C4-2B (cell line): Measurements from ENCODE around the gene ZIM2.

ENCODE experiments used
- CTCF ChIP-seq: fragments of 450-650 bp; conservative IDR thresholded peaks from 2 replicates; pipeline ENCODE4 v1.5.1; 2017; ENCODE audit warnings: mild to moderate bottlenecking
- ZFX ChIP-seq: fragments of 450-650 bp; IDR thresholded peaks from 2 replicates; pipeline ENCODE4 v1.6.1; 2017

- TF ChIP-seq CTCF (no peak), ZFX (no peak)
Observed at GRCh38 chr19:56840451-56841192, at the start of gene ZIM2, which contains the start of gene PEG3.
